Fibroblast of skin of abdomen (primary cell): ENCODE measurements around the gene ZNF280D.

Experiments used
- DNase-seq: peaks from one replicate; pipeline ENCODE4 v3.0.0-alpha.2; 2013

Gene ZNF280D

GRCh38 chr15:56628893-56629532, 104.3 kb downstream of the ZNF280D start:
- DNase-seq, result no peak

GRCh38 chr15:56619887-56620286, 113.4 kb downstream of the ZNF280D start:
- DNase-seq, result no peak

GRCh38 chr15:56617628-56618027, 115.7 kb downstream of the ZNF280D start:
- DNase-seq, result no peak

- no peak for DNase-seq
Observed at GRCh38 chr15:56616551-56616950, 116.8 kb downstream of the ZNF280D start.

- DNase-seq, result no peak
Observed at GRCh38 chr15:56613811-56614210, 119.5 kb downstream of the ZNF280D start.

- DNase-seq, result no peak
Observed at GRCh38 chr15:56608993-56609392, 124.3 kb downstream of the ZNF280D start.

- peak; percentile 47 for DNase-seq
Observed at GRCh38 chr15:56608140-56608778, 125.0 kb downstream of the ZNF280D start.

GRCh38 chr15:56602253-56602652, 131.1 kb downstream of the ZNF280D start:
- DNase-seq, result no peak

GRCh38 chr15:56600380-56600779, 132.9 kb downstream of the ZNF280D start:
- no peak for DNase-seq

GRCh38 chr15:56598991-56599390, 134.3 kb downstream of the ZNF280D start:
- peak; percentile 48 for DNase-seq

GRCh38 chr15:56587686-56588085, 145.6 kb downstream of the ZNF280D start:
- DNase-seq, result no peak

GRCh38 chr15:56586206-56586605, 147.1 kb downstream of the ZNF280D start:
- DNase-seq, result no peak

- no peak for DNase-seq
Observed at GRCh38 chr15:56582785-56583184, 150.5 kb downstream of the ZNF280D start.
